ENCODE data around the gene RAMP1.
"Not testable (repeated sequence)": the region's sequence is repeated elsewhere in the genome, so short reads cannot be mapped to it uniquely, and the experiment has no call there.

RAMP1 gene

GRCh38 chr2:237951354-237951753 is 91.9 kb downstream of the RAMP1 start:
- DNase-seq (ENCODE audit: low read depth) = not testable (repeated sequence)

- no peak for DNase-seq (ENCODE audit: low read depth)
Measured at GRCh38 chr2:237951878-237952277, 92.5 kb downstream of the RAMP1 start.

GRCh38 chr2:237952851-237953250 is 93.4 kb downstream of the RAMP1 start:
- DNase-seq (ENCODE audit: low read depth) = no peak

GRCh38 chr2:237955640-237956401 is 96.4 kb downstream of the RAMP1 start:
- no peak for DNase-seq (ENCODE audit: low read depth)

- DNase-seq (ENCODE audit: low read depth) = no peak
Measured at GRCh38 chr2:237956402-237956736, 96.9 kb downstream of the RAMP1 start.

- DNase-seq (ENCODE audit: low read depth) = no peak
Measured at GRCh38 chr2:237961637-237962036, 102.2 kb downstream of the RAMP1 start.
